CD14-positive monocyte (primary cell): ENCODE measurements around the gene CMTM8. TPM values are rescaled to one million over a fixed set of nuclear protein-coding genes. Genes with fewer than 3 reads are reported as not detected.

Experiments used
- DNase-seq, 3 donors: peaks; one replicate each; pipeline ENCODE4 v3.0.0-alpha.2; 2011 to 2022
- H2AFZ ChIP-seq: 2 replicates; pipeline ENCODE4 v1.6.0; 2012; ENCODE audit warnings: mild to moderate bottlenecking, low read depth, low read length, inconsistent platforms; ENCODE audit not compliant: insufficient read depth, poor library complexity, severe bottlenecking
- H3K27ac ChIP-seq, 2 donors: 1 replicate in 1 of 2; 2 replicates in 1 of 2; pipeline ENCODE4 v1.5.1; 2012 to 2013; ENCODE audit warnings: low read length in 2 of 2, control low read depth in 1 of 2, inconsistent platforms in 1 of 2, low read depth in 1 of 2, mild to moderate bottlenecking in 1 of 2
- H3K27me3 ChIP-seq, 2 donors: one replicate each; pipeline versions ENCODE4 v1.6.0 to v1.6.1; 2011 to 2013; ENCODE audit warnings: low read length in 2 of 2; ENCODE audit not compliant: control insufficient read depth in 2 of 2, insufficient read depth in 2 of 2
- H3K36me3 ChIP-seq, 2 donors: replicated peaks in 1 of 2; 1 replicate in 1 of 2; 2 replicates in 1 of 2; pipeline versions ENCODE4 v1.5.1 to v1.6.1; 2012 to 2013; ENCODE audit warnings: low read length in 2 of 2, control low read depth in 1 of 2, inconsistent platforms in 1 of 2, mild to moderate bottlenecking in 1 of 2; ENCODE audit not compliant: insufficient read depth in 2 of 2, control insufficient read depth in 1 of 2
- H3K4me1 ChIP-seq, 2 donors: 1 replicate in 1 of 2; 2 replicates in 1 of 2; pipeline versions ENCODE4 v1.5.1 to v1.6.1; 2012 to 2013; ENCODE audit warnings: low read length in 2 of 2, control low read depth in 1 of 2, inconsistent platforms in 1 of 2, mild to moderate bottlenecking in 1 of 2, moderate library complexity in 1 of 2; ENCODE audit not compliant: insufficient read depth in 2 of 2, control insufficient read depth in 1 of 2
- H3K4me2 ChIP-seq: replicated peaks from 2 replicates; pipeline ENCODE3; 2012; ENCODE audit warnings: low read length, moderate library complexity, mild to moderate bottlenecking; ENCODE audit not compliant: poor library complexity, severe bottlenecking; ENCODE audit errors: extremely low read depth
- H3K4me3 ChIP-seq, 3 experiments: fragments of 200-600 bp in 1 of 3; sonication (generic) in 1 of 3; replicated peaks in 1 of 3; 1 replicate in 2 of 3; 2 replicates in 1 of 3; pipeline ENCODE4 v1.5.1; 2011 to 2013; ENCODE audit warnings: low read length in 3 of 3, mild to moderate bottlenecking in 3 of 3, control low read depth in 2 of 3, low read depth in 2 of 3, inconsistent platforms in 1 of 3, moderate library complexity in 1 of 3
- H3K79me2 ChIP-seq: 2 replicates; pipeline ENCODE4 v1.6.0; 2012; ENCODE audit warnings: mild to moderate bottlenecking, control low read depth, inconsistent platforms, low read length, moderate library complexity; ENCODE audit not compliant: insufficient read depth
- H3K9ac ChIP-seq: 2 replicates; pipeline ENCODE4 v1.6.0; 2017; ENCODE audit warnings: low read length, mild to moderate bottlenecking; ENCODE audit not compliant: insufficient read depth, poor library complexity, severe bottlenecking
- H3K9me3 ChIP-seq, 2 donors: replicated peaks in 1 of 2; 1 replicate in 1 of 2; 2 replicates in 1 of 2; pipeline versions ENCODE4 v1.5.1 to v1.6.1; 2012 to 2013; ENCODE audit warnings: low read length in 2 of 2, control low read depth in 1 of 2; ENCODE audit not compliant: control insufficient read depth in 1 of 2, insufficient read depth in 1 of 2
- H4K20me1 ChIP-seq: 2 replicates; pipeline ENCODE4 v1.6.0; 2012; ENCODE audit warnings: mild to moderate bottlenecking, low read length, control low read depth, moderate library complexity; ENCODE audit not compliant: insufficient read depth
- H3K27ac Mint-ChIP-seq, 7 donors: one replicate each; pipeline ENCODE4 v1.8.0; 2020; ENCODE audit warnings: mild to moderate bottlenecking in 7 of 7, mixed read lengths in 7 of 7, moderate library complexity in 6 of 7, inconsistent platforms in 2 of 7
- H3K27me3 Mint-ChIP-seq, 3 donors: one replicate each; pipeline ENCODE4 v1.8.0; 2021 to 2022; ENCODE audit warnings: low read depth in 3 of 3, mild to moderate bottlenecking in 3 of 3, mixed read lengths in 3 of 3, moderate library complexity in 3 of 3, inconsistent platforms in 1 of 3
- H3K36me3 Mint-ChIP-seq, 2 donors: one replicate each; pipeline ENCODE4 v1.8.0; 2020; ENCODE audit warnings: mixed read lengths in 2 of 2, inconsistent platforms in 1 of 2, mild to moderate bottlenecking in 1 of 2
- H3K4me1 Mint-ChIP-seq: one replicate; pipeline ENCODE4 v1.8.0; 2020; ENCODE audit warnings: mild to moderate bottlenecking, mixed read lengths
- H3K4me3 Mint-ChIP-seq, 2 donors: one replicate each; pipeline ENCODE4 v1.8.0; 2020; ENCODE audit warnings: mild to moderate bottlenecking in 2 of 2, mixed read lengths in 2 of 2, moderate library complexity in 1 of 2
- H3K9me3 Mint-ChIP-seq, 7 donors: one replicate each; pipeline ENCODE4 v1.8.0; 2020 to 2022; ENCODE audit warnings: mixed read lengths in 7 of 7, mild to moderate bottlenecking in 6 of 7, moderate library complexity in 6 of 7, inconsistent platforms in 2 of 7
- CTCF ChIP-seq: fragments of 200-600 bp; IDR thresholded peaks from one replicate; pipeline ENCODE4 v1.8.0; 2022; ENCODE audit warnings: antibody characterized with exemption, mild to moderate bottlenecking
- WGBS: methylation state at CpG from one replicate; pipeline ENCODE4 v1.1.5; 2013; ENCODE audit warnings: missing lambda C conversion rate; ENCODE audit not compliant: insufficient coverage; 5-methylcytosine and 5-hydroxymethylcytosine counted together
- intact Hi-C, 2 donors: fragments of 100-400 bp; cut with micrococcal nuclease; formaldehyde crosslinking; loops; one replicate each; pipeline versions ENCODE4 v1.15.0 to v1.15.1; 2023
- polyA plus RNA-seq, 3 donors: library from polyadenylated mRNA; depleted of rRNA in 1 of 3; unstranded in 2 of 3; stranded (reverse) in 1 of 3; fragments of 300-500 nt in 2 of 3; fragments of >200 nt in 1 of 3; fragmentation: Illumina TruSeq in 2 of 3; gene quantifications; 1 replicate in 2 of 3; 2 replicates in 1 of 3; pipeline ENCODE4 v1.2.3, GENCODE V29; 2012 to 2021

The CMTM8 gene
- polyA plus RNA-seq, 3 donors, result 0.46 to 2.5 (median 0.94) TPM

GRCh38 chr3:32193101-32193500 lies 45.4 kb upstream of the CMTM8 start:
- no peak for TF ChIP-seq CTCF

GRCh38 chr3:32194653-32195052 lies 43.8 kb upstream of the CMTM8 start:
- Mint-ChIP-seq H3K9me3 (no peaks in the 10 kb centered on the region), H3K4me1 (peaks cover 9% of the 10 kb centered on the region), H3K4me3 (no peak overlapping the region), H3K27me3 (peaks cover 0 to 4% (median 1%) of the 10 kb centered on the region in 3 donors), H3K36me3 (no peaks in the 10 kb centered on the region), H3K27ac (no peak overlapping the region)
- Histone ChIP-seq H3K9me3 (no peaks in the 10 kb centered on the region), H4K20me1 (no peaks in the 10 kb centered on the region), H3K4me3 (no peak overlapping the region), H3K4me1 (peaks cover 4 to 6% of the 10 kb centered on the region in 2 donors), H3K4me2 (no peak overlapping the region), H3K79me2 (no peaks in the 10 kb centered on the region), H3K27ac (no peak overlapping the region), H3K27me3 (no peaks in the 10 kb centered on the region), H2AFZ (no peak overlapping the region), H3K36me3 (no peaks in the 10 kb centered on the region), H3K9ac (no peak overlapping the region)
- WGBS, result 67% methylated on average over 1 of the region's 1 CpG
- TF ChIP-seq CTCF, result no peak
- DNase-seq, result no peak
- intact Hi-C loops, result no loop called here

More at GRCh38 chr3:32193101-32193500, 45.4 kb upstream of the CMTM8 start:
- DNase-seq, result no peak
- Histone ChIP-seq H3K27ac (no peak overlapping the region), H4K20me1 (no peaks in the 10 kb centered on the region), H3K4me2 (no peak overlapping the region), H3K27me3 (no peaks in the 10 kb centered on the region), H3K79me2 (no peaks in the 10 kb centered on the region), H3K9ac (no peak overlapping the region), H2AFZ (no peak overlapping the region), H3K4me1 (no peaks in the 10 kb centered on the region), H3K36me3 (no peaks in the 10 kb centered on the region), H3K4me3 (no peak overlapping the region), H3K9me3 (no peaks in the 10 kb centered on the region)
- peaks cover 1 to 4% (median 1%) of the 10 kb centered on the region in 3 donors for H3K27me3 Mint-ChIP-seq
- no peaks in the 10 kb centered on the region for H3K36me3 Mint-ChIP-seq
- no peak overlapping the region for H3K27ac Mint-ChIP-seq
- H3K9me3 Mint-ChIP-seq, result no peaks in the 10 kb centered on the region
- no peak overlapping the region for H3K4me3 Mint-ChIP-seq
- intact Hi-C loops, result no loop called here
- H3K4me1 Mint-ChIP-seq, result no peaks in the 10 kb centered on the region
